ENCODE measurements around the gene AATK. TPM values are rescaled to one million over a fixed set of nuclear protein-coding genes. Genes with fewer than 3 reads are reported as not detected.

Gene AATK
- total and polyA plus RNA-seq, 10 of the 15 experiments (the other 5 are each of a cell fraction or from before 2014, with no cell fraction given) = 0.04 TPM; not detected in 9

DNA sequence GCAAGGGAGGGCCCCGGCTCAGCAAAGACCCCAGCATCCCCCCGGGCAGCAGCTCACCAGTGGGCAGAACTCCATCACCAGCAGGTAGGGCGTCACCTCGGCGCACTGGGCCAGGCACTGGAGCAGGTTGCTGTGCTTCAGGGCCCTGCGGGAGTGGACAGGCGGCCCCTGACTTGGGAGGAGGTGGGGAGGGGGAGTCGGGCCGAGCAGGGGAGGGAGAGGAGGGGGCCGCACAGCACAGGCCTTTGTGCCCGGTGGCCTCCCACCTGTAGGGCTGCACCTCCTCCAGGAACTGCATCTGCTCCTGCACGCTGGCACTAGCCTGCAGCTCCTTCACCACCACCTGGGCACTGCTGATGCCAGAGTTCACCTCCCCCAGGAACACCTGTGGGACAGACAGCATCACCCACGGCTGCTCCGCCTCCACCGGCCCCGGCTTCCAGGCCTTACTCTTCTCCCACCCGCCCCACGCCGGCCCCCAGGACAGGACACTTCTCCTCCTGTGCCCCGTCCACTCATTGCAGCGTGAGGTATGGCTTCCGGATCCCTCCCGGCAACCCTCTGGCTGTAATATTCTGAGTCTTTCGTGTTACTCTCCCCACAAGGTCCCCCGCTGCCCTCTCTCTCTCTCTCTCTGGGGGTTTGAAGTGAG lies 38.4 kb downstream of the AATK start:
- TF ChIP-seq YBX1 (IDR thresholded peaks at IDR 0.05) = no peak
- TF ChIP-seq, protein P1, sequence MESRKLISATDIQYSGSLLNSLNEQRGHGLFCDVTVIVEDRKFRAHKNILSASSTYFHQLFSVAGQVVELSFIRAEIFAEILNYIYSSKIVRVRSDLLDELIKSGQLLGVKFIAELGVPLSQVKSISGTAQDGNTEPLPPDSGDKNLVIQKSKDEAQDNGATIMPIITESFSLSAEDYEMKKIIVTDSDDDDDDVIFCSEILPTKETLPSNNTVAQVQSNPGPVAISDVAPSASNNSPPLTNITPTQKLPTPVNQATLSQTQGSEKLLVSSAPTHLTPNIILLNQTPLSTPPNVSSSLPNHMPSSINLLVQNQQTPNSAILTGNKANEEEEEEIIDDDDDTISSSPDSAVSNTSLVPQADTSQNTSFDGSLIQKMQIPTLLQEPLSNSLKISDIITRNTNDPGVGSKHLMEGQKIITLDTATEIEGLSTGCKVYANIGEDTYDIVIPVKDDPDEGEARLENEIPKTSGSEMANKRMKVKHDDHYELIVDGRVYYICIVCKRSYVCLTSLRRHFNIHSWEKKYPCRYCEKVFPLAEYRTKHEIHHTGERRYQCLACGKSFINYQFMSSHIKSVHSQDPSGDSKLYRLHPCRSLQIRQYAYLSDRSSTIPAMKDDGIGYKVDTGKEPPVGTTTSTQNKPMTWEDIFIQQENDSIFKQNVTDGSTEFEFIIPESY (IDR thresholded peaks at IDR 0.05) = no peak
- no peak for TF ChIP-seq HDAC6 (IDR thresholded peaks at IDR 0.05; ENCODE audit: unreplicated experiment)
- no peak for TF ChIP-seq NBN (IDR thresholded peaks at IDR 0.05)
- TF ChIP-seq, protein P2, sequence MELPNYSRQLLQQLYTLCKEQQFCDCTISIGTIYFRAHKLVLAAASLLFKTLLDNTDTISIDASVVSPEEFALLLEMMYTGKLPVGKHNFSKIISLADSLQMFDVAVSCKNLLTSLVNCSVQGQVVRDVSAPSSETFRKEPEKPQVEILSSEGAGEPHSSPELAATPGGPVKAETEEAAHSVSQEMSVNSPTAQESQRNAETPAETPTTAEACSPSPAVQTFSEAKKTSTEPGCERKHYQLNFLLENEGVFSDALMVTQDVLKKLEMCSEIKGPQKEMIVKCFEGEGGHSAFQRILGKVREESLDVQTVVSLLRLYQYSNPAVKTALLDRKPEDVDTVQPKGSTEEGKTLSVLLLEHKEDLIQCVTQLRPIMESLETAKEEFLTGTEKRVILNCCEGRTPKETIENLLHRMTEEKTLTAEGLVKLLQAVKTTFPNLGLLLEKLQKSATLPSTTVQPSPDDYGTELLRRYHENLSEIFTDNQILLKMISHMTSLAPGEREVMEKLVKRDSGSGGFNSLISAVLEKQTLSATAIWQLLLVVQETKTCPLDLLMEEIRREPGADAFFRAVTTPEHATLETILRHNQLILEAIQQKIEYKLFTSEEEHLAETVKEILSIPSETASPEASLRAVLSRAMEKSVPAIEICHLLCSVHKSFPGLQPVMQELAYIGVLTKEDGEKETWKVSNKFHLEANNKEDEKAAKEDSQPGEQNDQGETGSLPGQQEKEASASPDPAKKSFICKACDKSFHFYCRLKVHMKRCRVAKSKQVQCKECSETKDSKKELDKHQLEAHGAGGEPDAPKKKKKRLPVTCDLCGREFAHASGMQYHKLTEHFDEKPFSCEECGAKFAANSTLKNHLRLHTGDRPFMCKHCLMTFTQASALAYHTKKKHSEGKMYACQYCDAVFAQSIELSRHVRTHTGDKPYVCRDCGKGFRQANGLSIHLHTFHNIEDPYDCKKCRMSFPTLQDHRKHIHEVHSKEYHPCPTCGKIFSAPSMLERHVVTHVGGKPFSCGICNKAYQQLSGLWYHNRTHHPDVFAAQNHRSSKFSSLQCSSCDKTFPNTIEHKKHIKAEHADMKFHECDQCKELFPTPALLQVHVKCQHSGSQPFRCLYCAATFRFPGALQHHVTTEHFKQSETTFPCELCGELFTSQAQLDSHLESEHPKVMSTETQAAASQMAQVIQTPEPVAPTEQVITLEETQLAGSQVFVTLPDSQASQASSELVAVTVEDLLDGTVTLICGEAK (IDR thresholded peaks at IDR 0.05; ENCODE audit: borderline replicate concordance) = no peak
- no peak for TF ChIP-seq POLR2AphosphoS5 (IDR thresholded peaks at IDR 0.05; ENCODE audit: low read length)
- no peak for TF ChIP-seq SRF (IDR thresholded peaks at IDR 0.05; ENCODE audit: low read depth in 2 of 2, low read length in 2 of 2)
- no peak for TF ChIP-seq BRCA1 (IDR thresholded peaks at IDR 0.05; ENCODE audit: low read depth, low read length)
- no peak for TF ChIP-seq JUND (IDR thresholded peaks at IDR 0.05; ENCODE audit: low read depth, low read length)
- no peak for TF ChIP-seq TCF3 (IDR thresholded peaks at IDR 0.05; ENCODE audit: borderline replicate concordance, insufficient read depth, low read depth, low read length)
- TF ChIP-seq, protein P3, sequence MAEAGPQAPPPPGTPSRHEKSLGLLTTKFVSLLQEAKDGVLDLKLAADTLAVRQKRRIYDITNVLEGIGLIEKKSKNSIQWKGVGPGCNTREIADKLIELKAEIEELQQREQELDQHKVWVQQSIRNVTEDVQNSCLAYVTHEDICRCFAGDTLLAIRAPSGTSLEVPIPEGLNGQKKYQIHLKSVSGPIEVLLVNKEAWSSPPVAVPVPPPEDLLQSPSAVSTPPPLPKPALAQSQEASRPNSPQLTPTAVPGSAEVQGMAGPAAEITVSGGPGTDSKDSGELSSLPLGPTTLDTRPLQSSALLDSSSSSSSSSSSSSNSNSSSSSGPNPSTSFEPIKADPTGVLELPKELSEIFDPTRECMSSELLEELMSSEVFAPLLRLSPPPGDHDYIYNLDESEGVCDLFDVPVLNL (IDR thresholded peaks at IDR 0.05; ENCODE audit: low read depth, low read length) = no peak
- no peaks in the 10 kb centered on the region for H3K9me3 ChIP-seq (replicated peaks; ENCODE audit: control insufficient read depth, insufficient read depth, low read length)
- no peak overlapping the region for H3K4me3 ChIP-seq
- H3K36me3 ChIP-seq (ENCODE audit: control insufficient read depth in 2 of 2, insufficient read depth in 2 of 2, low read length in 1 of 2) = no peaks in the 10 kb centered on the region
- no peaks in the 10 kb centered on the region for H4K20me1 ChIP-seq (ENCODE audit: control insufficient read depth, insufficient read depth)
- FAIRE-seq (no peak), ATAC-seq (no peak), DNase-seq (ENCODE audit: low read depth, low spot score) (no peak)
- ChIA-PET POLR2A (no interaction called here), SMC1A (ENCODE audit: uncharacterized antibody, unreplicated experiment) (no interaction called here), CTCF (no interaction called here), RAD21 (ENCODE audit: unreplicated experiment) (no interaction called here)
- no peak overlapping the region for H3K9ac ChIP-seq (ENCODE audit: control insufficient read depth, insufficient read depth, low read length)
- intact Hi-C loops (cut with micrococcal nuclease; ENCODE audit: unreplicated experiment) = no loop called here
- H3K79me2 ChIP-seq (ENCODE audit: control insufficient read depth, insufficient read depth, low read length) = no peaks in the 10 kb centered on the region
- no peak overlapping the region for H3K4me2 ChIP-seq (ENCODE audit: control insufficient read depth, insufficient read depth)
- no peak overlapping the region for H2AFZ ChIP-seq (ENCODE audit: control insufficient read depth, low read depth, low read length)
- no peak overlapping the region for H3K27ac ChIP-seq (ENCODE audit: control insufficient read depth, insufficient read depth)
- no peaks in the 10 kb centered on the region for H3K27me3 ChIP-seq (replicated peaks in 1 of 2; ENCODE audit: control insufficient read depth in 2 of 2, insufficient read depth in 2 of 2, low read length in 1 of 2)
- in situ Hi-C loops (cut with MboI) = loop anchor here (25.0 kb wide), 1 partner anchor 360 kb away; no protein-coding TSS in a partner anchor
- H3K4me1 ChIP-seq (ENCODE audit: control insufficient read depth, insufficient read depth, low read length) = no peaks in the 10 kb centered on the region
- 41% methylated on average over 20 of the region's 25 CpGs for WGBS (ENCODE audit: insufficient coverage, insufficient replicate concordance, low lambda C conversion rate, missing lambda C conversion rate)
- BruUV-seq (replicated peaks) = no TSS peak

All from GM12878 (cell line).